ELR (cell line): ENCODE results near the gene EGFR.

Source experiments
- DNase-seq: peaks from one replicate; pipeline ENCODE4 v3.0.0-alpha.2; 2015; ENCODE audit warnings: low read depth

EGFR gene

DNA sequence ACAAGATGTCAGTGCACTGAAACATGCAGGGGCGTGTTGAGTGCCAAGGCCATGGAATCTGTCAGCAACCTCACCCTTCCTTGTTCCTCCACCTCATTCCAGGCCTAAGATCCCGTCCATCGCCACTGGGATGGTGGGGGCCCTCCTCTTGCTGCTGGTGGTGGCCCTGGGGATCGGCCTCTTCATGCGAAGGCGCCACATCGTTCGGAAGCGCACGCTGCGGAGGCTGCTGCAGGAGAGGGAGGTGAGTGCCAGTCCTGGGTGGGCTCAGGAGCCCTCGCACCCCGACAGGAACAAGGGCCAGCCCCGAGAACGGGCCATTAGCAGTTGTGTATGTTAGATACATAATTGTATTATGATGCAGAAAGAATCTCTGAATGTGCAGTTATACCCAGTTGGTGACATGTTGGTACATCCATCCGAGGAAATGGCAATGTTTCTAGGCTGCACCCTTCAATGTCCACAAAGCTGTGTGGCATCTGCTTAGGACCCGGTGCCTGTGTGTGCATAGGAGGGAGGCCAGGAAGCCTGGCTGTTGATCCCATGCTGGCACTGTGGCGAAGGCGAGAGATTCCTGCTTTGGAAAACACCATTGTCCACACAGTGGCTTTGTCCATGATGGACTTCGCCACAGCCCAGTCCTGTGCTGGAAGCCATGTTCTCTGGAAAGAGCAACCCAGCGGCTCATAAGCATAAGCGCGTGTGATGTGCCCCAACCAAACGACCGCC lies 154.2 kb downstream of the EGFR start:
- no peak for DNase-seq

DNA sequence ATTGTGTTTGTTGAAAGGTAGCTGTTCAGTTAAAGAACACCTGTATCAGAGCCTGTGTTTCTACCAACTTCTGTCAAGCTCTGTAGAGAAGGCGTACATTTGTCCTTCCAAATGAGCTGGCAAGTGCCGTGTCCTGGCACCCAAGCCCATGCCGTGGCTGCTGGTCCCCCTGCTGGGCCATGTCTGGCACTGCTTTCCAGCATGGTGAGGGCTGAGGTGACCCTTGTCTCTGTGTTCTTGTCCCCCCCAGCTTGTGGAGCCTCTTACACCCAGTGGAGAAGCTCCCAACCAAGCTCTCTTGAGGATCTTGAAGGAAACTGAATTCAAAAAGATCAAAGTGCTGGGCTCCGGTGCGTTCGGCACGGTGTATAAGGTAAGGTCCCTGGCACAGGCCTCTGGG lies 154.9 kb downstream of the EGFR start:
- DNase-seq, result no peak

DNA sequence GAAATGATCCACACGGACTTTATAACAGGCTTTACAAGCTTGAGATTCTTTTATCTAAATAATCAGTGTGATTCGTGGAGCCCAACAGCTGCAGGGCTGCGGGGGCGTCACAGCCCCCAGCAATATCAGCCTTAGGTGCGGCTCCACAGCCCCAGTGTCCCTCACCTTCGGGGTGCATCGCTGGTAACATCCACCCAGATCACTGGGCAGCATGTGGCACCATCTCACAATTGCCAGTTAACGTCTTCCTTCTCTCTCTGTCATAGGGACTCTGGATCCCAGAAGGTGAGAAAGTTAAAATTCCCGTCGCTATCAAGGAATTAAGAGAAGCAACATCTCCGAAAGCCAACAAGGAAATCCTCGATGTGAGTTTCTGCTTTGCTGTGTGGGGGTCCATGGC lies 155.6 kb downstream of the EGFR start:
- DNase-seq, result no peak

DNA sequence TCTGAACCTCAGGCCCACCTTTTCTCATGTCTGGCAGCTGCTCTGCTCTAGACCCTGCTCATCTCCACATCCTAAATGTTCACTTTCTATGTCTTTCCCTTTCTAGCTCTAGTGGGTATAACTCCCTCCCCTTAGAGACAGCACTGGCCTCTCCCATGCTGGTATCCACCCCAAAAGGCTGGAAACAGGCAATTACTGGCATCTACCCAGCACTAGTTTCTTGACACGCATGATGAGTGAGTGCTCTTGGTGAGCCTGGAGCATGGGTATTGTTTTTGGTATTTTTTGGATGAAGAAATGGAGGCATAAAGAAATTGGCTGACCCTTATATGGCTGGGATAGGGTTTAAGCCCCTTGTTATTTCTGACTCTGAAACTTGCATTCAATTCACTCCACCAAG lies 156.0 kb downstream of the EGFR start:
- DNase-seq, result no peak

DNA sequence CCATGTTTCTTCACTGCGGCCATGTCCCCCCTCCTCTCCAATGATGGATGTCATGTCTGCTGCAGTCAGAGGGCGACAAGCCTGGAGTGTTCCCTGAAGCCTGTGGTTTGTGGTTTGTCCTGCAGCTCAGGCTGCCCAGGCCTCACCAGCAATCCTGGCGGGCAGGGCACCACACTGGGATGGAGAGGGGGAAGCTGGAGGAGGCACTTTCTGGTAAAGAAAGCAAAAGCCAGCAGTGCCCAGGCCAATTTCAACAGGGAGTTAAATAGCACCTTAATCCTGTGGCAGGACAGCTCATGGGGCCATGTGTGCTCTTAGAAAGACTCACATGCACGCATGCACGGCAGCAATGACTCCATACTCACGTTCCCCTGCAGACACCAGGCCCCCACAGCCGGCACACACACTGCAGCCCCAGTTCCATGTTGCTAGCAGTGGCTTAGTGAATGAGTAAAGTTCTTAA lies 158.3 kb downstream of the EGFR start:
- no peak for DNase-seq

DNA sequence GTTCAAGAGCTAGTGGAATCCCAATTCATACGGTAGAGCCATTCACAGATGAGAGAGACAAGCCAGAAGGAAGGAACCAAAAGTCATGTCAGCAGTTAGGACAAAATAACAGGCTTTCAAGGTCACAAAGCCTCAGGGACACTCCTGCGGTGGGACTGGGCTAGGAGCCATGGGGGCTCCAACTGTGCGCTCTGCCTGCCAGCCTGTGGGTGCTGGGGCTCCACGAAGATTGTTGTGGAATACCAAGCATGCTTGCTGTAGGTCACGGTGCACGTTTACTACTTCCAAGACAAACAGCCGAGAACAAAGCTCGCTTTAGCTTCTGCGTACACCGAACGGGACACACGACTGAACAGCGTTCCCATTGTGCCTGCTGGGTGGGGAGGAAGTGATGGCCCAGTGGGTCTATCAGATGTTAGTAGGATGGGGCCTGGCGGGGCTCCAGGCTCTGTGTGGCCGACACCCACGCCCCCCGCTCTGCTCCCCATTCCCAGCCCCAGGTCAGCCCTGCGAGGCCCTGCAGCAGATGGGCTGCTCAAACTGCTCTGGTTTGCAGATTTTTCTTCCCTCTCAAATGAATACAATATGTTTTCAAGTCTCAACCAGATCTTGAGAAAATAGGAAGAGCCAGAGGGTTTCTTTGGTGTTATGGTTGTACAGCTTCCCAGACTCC lies 158.9 kb downstream of the EGFR start:
- no peak for DNase-seq

DNA sequence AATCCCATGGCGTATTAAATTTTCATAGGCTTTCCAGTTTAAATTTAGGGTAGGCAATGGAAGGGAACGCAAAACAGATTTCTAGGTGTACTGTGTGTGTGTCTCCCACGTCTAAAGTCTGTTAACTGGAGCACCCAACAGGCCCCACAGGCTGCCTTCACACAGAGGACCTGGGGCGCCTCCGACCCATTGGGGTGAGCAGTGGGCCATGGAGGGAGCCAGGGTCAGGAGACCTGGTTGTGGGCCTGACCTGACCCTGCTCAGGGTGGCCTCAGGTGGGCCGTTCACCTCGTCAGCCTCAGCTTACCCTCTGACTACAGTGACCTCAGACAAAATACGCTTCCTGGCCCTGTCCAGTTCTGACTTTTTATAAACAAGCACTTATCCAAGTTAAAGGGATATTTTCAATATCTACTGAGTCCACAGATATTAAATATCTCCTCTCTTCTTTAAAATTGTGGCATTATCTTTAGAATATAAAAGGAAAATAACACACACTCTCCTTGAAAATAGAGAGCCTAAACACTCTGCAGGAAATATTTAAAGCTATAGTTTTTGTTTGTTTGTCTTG lies 159.6 kb downstream of the EGFR start:
- no peak for DNase-seq

DNA sequence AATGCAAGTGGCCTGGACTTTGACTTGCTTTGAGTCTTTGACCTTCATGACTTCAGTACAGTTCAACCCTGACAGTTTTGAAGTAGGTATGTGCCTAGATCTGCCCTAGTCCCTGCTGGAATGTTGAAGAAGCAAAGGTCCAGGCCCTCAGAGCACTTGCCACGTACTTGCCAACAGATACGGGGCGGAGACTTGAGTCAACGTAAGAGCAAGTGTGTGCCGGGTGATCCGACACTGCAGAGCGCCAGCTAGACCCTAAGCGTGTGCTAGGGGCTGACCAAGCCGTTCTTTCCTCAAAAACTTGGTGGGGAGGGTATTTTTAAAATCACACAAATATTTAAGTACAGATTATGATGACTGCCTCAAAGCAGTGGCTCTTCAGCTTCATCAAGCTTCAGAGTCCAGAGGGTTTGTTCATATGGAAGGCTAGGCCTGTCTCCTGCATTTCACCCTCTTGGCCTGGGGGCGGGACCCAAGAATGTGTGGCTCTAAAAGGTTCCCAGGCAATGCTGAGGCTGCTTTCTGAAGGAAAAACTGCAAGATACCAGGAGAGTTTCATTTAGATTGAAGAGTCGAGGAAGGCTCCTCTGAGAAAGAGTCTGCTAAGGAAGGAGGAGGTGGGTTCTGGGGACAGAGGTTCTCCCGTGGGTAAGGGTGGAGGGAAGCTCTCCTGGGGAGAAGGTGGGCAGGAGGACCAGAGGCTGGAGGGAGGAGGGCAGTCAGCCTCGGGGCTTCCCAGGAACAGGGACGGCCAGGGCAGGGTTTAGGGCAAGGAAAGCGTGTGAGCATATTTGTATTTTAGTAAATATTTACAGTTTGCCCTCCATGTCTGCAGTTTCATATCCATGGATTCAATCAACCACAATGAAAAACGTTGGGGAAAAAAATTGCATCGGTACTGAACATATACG lies 160.3 kb downstream of the EGFR start:
- DNase-seq, result no peak

DNA sequence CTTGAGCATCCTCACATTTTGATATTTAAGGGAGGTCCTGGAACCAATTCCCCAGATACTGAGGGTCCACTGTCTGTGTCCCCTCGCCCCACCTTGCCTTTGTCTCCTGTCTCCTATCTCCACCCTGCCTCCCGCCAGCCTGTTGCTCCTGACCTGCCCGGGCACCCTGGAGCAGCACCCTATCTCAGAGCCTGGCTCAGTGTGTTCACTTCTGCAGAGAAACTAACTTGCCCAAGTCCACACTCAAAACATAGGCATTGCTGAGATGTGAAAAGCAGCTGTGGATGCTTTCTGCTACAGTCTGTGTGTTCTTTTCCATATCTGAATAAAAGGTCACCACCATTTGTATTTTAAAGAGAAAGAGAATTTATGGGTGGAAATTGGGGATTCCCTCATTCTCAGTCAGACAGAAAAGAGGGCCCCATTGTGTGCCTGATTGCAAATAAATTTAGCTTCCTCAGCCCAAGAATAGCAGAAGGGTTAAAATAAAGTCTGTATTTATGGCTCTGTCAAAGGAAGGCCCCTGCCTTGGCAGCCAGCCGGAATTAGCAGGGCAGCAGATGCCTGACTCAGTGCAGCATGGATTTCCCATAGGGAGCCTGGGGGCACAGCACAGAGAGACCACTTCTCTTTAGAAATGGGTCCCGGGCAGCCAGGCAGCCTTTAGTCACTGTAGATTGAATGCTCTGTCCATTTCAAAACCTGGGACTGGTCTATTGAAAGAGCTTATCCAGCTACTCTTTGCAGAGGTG lies 161.3 kb downstream of the EGFR start:
- DNase-seq, result peak; percentile 40

DNA sequence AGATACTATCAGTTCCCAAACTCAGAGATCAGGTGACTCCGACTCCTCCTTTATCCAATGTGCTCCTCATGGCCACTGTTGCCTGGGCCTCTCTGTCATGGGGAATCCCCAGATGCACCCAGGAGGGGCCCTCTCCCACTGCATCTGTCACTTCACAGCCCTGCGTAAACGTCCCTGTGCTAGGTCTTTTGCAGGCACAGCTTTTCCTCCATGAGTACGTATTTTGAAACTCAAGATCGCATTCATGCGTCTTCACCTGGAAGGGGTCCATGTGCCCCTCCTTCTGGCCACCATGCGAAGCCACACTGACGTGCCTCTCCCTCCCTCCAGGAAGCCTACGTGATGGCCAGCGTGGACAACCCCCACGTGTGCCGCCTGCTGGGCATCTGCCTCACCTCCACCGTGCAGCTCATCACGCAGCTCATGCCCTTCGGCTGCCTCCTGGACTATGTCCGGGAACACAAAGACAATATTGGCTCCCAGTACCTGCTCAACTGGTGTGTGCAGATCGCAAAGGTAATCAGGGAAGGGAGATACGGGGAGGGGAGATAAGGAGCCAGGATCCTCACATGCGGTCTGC lies 162.2 kb downstream of the EGFR start:
- DNase-seq, result no peak

DNA sequence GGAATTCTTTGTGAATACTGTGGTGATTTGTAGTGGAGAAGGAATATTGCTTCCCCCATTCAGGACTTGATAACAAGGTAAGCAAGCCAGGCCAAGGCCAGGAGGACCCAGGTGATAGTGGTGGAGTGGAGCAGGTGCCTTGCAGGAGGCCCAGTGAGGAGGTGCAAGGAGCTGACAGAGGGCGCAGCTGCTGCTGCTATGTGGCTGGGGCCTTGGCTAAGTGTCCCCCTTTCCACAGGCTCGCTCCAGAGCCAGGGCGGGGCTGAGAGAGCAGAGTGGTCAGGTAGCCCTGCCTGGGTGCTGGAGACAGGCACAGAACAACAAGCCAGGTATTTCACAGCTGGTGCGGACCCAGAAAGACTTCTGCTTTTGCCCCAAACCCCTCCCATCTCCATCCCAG lies 162.9 kb downstream of the EGFR start:
- DNase-seq, result no peak

DNA sequence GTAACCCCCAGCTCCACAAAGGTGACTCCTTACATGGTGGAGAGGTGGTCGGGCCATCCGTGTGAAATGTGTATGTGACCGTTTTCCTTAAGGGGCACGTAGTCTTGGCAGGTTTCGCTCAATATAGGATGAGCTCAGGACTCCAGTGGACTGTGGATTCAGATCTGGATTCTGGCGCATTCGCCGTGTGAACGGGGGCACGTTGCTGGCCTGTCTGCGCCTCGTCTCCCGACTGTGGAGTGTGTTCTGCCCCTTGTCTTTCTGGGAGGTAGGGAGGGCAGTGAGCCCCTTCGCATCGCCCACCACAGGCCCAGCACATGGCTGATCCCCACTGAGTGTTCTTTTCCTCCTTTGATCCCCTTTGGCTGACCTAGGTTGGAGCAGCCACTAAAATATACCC lies 165.1 kb downstream of the EGFR start:
- no peak for DNase-seq

DNA sequence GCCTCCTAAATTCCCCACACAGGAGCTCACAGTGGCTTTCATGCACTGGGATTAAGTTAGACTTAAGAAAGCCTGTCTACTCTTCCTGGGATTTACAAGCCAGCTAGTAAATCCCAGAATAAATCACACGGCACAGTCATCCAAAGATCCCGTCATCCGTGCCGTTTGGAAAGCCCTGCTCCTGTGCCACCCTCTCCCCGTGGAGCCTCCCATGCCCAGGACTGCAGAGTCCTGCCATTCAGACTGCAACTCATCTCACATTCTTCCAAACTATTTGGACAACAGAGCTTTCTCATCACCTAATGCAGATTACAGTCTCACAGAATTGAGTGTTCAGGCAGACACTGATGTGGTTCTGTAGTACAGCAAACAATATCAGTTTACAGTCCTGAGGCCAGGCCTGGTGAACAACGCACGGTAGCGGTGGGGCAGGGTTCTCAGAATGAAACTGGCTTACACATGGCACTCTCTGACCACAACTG lies 166.5 kb downstream of the EGFR start:
- peak; percentile 56 for DNase-seq

DNA sequence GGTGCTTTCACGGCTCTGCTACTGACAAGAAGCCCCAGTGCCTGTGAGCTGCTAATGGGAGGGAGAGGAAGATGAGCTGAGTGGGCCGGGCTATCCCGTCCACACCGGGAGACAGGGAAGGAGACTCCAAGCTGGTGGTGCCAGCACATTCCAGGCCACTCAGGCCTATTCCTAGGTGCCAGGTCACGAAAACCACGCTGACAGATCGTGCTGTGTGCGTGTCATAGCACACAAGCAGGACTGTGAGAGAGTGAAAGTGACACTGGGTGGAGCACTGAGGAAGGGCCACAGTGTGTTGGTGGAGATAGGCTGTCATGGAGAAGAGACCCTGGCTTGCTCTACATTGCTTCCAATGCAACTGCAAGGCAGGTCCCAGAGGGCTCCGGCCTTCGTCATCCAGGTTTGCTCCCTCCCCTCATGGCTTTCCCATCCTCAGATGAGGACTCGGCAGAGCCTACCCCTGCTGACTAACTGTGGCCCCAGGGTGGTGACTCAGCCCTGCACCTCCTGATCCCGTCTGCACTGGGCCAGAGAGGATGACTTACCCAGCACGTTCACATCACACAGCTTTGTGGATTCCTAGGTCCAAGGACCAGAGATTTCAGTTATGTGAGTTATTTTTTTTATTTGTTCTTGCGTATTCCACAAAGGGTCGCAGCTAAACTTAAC lies 167.3 kb downstream of the EGFR start:
- DNase-seq, result peak; percentile 99

DNA sequence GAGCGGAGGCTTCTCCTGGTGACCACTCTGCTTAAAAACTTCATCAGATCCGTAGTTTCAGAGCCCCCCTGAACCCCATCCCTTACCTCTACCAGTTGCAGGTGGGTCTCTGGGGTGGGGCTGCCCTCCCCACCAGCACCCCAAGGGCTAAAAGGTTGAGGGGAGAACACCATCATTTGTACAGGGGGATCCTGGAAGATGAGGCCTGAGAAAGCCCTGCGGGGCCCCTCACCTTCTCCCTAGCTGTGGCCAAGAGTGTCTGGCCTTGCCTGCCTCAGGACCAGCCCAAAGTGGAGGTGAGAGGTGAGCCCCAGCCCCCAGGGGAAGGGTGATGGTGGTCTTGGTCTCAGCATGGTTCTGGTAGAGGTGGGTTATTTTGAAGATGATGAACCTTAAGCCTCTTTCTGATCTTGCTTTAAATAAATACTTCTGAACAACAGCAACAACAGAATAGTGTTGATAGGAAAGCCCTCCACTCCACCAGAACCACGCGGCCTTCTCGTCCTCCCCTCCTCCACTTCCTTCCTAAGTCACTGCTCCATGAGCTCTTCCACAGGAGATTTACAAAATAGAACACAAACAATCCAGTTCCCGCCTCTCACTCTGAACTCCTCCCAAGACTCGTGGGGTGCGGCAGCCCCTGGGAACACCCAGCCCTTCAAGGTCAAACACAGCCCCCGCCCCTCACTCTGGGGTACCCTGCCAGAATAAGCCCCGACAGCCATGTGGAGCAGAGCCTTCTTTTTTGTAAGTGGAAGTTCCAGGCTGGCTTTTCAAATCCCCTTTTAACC lies 169.1 kb downstream of the EGFR start:
- DNase-seq, result no peak

DNA sequence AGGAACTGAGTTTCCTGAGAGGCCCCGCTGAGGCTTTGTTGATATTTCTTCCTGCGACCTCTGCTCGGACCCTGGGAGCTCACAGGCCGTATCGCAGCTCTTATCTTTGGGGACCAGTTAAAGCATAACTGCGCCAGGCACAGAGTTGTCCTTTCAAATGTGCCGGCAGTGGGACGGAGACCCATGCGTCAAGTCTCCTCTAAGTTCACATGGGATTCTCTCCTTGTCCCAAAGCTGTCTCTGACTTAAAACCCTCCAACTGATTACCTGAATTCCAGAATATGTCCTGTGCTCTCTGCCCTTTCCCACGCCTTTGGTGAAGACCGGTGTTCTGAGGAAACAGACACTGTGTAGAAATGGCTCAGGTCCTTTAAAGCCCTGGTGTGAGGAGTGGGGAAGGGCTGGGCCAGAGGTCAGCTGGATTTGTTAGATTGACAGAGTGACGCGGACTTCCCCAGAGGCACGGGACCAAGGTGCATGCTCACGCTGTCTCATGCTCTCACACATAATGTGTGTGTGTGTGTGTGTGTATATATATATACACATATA lies 169.8 kb downstream of the EGFR start:
- no peak for DNase-seq

DNA sequence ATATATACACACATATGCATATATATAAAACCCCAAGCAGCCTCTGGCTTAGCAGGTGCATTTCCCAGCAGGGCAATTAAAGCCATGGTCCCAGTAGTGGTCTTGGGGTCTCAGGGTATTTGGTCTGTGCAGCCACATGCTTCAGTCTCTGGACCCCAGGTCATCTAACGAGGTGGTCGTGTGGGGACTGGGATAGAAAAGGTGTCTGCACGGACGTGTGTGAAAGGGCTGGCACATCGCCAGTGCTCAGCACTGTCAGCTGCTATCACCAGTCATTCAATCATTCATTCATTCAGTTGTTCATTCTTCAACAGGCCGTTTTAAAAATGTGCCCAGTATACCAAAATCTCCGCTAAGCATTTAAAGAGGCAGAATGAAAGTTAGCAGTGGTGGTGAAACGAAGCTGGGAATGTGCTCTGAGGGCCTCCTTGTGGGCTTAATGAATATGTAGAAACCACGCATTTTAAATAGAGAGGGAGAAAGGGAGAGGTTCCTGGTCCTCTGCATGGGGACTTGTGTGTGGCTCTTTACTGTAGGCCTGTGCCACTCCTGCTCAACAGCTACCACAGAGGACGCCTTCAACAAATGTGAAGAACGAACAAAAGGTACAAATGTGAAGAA lies 170.4 kb downstream of the EGFR start:
- DNase-seq, result no peak

DNA sequence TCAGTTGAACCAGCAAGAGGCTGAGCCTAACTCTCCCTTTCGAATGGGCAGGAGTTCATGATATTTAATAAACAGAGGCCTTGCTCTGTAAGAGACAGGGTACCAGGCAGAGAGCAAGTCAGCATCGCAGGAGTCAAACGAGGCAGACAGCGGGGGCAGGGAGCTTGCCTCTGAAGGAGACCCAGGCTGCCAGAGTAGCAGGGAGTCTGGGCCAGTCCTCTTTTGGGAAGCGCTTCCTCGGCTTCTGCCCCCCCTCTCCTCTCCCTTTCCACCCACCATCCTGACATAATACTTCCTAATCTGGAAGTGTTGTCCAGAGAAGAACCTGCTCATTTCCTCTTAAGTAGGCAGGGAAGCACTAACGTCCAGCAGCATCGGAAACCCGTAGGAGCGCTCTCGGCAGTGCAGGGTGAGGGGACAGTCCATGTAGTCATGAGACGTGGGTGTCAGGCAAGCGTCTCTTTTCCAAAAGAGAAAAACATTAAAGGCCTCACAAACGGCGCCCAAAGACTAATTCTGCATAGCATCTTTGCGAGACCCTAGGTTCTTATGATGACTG lies 171.1 kb downstream of the EGFR start:
- DNase-seq, result no peak
